Measurements from ENCODE around the gene MLLT6. TPM values are rescaled to one million over a fixed set of nuclear protein-coding genes. Genes with fewer than 3 reads are reported as not detected.

MLLT6 gene
- total and polyA plus RNA-seq, 2 of the 13 experiments (the other 11 are each of a cell fraction or from before 2014, with no cell fraction given) = 50.7 to 69.5 TPM

DNA sequence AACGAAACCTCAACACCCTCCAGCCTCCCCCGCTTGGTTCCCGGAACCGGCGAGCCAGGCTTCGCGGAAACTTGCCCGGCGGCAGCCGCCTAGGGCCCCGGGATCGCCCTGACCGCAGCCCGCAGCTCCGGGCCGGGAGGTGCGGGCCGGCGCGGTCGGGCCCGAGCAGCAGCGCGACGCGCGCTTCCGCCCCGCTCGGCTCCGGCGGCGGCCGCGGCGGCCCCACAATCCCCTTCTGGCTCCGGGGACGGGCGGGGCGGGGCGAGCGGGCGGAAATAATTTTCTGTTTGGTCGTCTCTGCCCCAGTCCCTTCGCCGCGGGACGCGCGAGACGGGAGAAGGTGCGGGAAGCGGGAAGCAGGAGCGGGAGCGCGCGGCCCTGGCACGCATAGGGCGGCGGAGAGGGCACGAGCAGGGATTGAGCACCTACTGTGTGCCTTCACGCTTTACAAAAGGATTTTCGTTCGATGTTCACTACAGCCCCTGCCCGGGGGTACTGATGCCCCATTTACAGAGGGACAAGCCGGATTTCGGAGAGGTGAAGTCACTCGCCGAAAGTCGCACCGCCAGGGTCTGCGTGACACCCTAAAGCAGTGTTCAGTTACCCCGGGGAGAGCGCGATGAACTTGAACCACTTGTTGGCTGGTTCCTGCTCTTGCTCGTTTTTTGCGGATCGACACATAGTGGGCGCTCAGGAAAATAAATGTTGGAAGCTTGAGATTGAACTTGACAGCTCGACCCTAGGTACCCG lies 2.7 kb upstream of the MLLT6 start (continued):
- TF ChIP-seq, protein P1, sequence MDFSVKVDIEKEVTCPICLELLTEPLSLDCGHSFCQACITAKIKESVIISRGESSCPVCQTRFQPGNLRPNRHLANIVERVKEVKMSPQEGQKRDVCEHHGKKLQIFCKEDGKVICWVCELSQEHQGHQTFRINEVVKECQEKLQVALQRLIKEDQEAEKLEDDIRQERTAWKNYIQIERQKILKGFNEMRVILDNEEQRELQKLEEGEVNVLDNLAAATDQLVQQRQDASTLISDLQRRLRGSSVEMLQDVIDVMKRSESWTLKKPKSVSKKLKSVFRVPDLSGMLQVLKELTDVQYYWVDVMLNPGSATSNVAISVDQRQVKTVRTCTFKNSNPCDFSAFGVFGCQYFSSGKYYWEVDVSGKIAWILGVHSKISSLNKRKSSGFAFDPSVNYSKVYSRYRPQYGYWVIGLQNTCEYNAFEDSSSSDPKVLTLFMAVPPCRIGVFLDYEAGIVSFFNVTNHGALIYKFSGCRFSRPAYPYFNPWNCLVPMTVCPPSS (IDR thresholded peaks at IDR 0.05) = no peak
- TF ChIP-seq ZNF629 (CRISPR knock-in tag; conservative IDR thresholded peaks at IDR 0.05) = no peak; the same call in 1 of the 2 replicates
- TF ChIP-seq, protein P2, sequence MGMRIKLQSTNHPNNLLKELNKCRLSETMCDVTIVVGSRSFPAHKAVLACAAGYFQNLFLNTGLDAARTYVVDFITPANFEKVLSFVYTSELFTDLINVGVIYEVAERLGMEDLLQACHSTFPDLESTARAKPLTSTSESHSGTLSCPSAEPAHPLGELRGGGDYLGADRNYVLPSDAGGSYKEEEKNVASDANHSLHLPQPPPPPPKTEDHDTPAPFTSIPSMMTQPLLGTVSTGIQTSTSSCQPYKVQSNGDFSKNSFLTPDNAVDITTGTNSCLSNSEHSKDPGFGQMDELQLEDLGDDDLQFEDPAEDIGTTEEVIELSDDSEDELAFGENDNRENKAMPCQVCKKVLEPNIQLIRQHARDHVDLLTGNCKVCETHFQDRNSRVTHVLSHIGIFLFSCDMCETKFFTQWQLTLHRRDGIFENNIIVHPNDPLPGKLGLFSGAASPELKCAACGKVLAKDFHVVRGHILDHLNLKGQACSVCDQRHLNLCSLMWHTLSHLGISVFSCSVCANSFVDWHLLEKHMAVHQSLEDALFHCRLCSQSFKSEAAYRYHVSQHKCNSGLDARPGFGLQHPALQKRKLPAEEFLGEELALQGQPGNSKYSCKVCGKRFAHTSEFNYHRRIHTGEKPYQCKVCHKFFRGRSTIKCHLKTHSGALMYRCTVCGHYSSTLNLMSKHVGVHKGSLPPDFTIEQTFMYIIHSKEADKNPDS (CRISPR knock-in tag; IDR thresholded peaks at IDR 0.05) = no peak
- TF ChIP-seq ZNF737 (CRISPR knock-in tag; IDR thresholded peaks at IDR 0.05; ENCODE audit: borderline replicate concordance) = no peak
- TF ChIP-seq U2AF2 (IDR thresholded peaks at IDR 0.05; ENCODE audit: low read depth, low read length) = no peak
- TF ChIP-seq, protein P3, sequence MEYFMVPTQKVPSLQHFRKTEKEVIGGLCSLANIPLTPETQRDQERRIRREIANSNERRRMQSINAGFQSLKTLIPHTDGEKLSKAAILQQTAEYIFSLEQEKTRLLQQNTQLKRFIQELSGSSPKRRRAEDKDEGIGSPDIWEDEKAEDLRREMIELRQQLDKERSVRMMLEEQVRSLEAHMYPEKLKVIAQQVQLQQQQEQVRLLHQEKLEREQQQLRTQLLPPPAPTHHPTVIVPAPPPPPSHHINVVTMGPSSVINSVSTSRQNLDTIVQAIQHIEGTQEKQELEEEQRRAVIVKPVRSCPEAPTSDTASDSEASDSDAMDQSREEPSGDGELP (IDR thresholded peaks at IDR 0.05; ENCODE audit: borderline replicate concordance, low read depth) = no peak
- TF ChIP-seq, protein P4, sequence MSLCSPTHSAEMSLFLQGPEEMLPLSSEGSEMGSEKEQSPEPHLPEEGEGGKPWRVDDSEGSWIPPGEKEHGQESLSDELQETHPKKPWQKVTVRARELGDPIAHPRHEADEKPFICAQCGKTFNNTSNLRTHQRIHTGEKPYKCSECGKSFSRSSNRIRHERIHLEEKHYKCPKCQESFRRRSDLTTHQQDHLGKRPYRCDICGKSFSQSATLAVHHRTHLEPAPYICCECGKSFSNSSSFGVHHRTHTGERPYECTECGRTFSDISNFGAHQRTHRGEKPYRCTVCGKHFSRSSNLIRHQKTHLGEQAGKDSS (CRISPR knock-in tag; IDR thresholded peaks at IDR 0.05; ENCODE audit: borderline replicate concordance, low read depth) = peak; percentile 41; the same call in 1 of the 2 replicates
- TF ChIP-seq NRL (CRISPR knock-in tag; IDR thresholded peaks at IDR 0.05; ENCODE audit: borderline replicate concordance) = no peak; the same call in 1 of the 2 replicates
- TF ChIP-seq, protein P5, sequence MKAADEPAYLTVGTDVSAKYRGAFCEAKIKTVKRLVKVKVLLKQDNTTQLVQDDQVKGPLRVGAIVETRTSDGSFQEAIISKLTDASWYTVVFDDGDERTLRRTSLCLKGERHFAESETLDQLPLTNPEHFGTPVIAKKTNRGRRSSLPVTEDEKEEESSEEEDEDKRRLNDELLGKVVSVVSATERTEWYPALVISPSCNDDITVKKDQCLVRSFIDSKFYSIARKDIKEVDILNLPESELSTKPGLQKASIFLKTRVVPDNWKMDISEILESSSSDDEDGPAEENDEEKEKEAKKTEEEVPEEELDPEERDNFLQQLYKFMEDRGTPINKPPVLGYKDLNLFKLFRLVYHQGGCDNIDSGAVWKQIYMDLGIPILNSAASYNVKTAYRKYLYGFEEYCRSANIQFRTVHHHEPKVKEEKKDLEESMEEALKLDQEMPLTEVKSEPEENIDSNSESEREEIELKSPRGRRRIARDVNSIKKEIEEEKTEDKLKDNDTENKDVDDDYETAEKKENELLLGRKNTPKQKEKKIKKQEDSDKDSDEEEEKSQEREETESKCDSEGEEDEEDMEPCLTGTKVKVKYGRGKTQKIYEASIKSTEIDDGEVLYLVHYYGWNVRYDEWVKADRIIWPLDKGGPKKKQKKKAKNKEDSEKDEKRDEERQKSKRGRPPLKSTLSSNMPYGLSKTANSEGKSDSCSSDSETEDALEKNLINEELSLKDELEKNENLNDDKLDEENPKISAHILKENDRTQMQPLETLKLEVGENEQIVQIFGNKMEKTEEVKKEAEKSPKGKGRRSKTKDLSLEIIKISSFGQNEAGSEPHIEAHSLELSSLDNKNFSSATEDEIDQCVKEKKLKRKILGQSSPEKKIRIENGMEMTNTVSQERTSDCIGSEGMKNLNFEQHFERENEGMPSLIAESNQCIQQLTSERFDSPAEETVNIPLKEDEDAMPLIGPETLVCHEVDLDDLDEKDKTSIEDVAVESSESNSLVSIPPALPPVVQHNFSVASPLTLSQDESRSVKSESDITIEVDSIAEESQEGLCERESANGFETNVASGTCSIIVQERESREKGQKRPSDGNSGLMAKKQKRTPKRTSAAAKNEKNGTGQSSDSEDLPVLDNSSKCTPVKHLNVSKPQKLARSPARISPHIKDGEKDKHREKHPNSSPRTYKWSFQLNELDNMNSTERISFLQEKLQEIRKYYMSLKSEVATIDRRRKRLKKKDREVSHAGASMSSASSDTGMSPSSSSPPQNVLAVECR (CRISPR knock-in tag; IDR thresholded peaks at IDR 0.05; ENCODE audit: borderline replicate concordance) = peak; percentile 54; the same call in 1 of the 2 replicates
- no peak for TF ChIP-seq ZNF251 (CRISPR knock-in tag; IDR thresholded peaks at IDR 0.05)
- TF ChIP-seq YEATS4 (CRISPR knock-in tag; IDR thresholded peaks at IDR 0.05; ENCODE audit: borderline replicate concordance) = peak; percentile 75
- TF ChIP-seq, protein P6, sequence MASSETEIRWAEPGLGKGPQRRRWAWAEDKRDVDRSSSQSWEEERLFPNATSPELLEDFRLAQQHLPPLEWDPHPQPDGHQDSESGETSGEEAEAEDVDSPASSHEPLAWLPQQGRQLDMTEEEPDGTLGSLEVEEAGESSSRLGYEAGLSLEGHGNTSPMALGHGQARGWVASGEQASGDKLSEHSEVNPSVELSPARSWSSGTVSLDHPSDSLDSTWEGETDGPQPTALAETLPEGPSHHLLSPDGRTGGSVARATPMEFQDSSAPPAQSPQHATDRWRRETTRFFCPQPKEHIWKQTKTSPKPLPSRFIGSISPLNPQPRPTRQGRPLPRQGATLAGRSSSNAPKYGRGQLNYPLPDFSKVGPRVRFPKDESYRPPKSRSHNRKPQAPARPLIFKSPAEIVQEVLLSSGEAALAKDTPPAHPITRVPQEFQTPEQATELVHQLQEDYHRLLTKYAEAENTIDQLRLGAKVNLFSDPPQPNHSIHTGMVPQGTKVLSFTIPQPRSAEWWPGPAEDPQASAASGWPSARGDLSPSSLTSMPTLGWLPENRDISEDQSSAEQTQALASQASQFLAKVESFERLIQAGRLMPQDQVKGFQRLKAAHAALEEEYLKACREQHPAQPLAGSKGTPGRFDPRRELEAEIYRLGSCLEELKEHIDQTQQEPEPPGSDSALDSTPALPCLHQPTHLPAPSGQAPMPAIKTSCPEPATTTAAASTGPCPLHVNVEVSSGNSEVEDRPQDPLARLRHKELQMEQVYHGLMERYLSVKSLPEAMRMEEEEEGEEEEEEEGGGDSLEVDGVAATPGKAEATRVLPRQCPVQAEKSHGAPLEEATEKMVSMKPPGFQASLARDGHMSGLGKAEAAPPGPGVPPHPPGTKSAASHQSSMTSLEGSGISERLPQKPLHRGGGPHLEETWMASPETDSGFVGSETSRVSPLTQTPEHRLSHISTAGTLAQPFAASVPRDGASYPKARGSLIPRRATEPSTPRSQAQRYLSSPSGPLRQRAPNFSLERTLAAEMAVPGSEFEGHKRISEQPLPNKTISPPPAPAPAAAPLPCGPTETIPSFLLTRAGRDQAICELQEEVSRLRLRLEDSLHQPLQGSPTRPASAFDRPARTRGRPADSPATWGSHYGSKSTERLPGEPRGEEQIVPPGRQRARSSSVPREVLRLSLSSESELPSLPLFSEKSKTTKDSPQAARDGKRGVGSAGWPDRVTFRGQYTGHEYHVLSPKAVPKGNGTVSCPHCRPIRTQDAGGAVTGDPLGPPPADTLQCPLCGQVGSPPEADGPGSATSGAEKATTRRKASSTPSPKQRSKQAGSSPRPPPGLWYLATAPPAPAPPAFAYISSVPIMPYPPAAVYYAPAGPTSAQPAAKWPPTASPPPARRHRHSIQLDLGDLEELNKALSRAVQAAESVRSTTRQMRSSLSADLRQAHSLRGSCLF (CRISPR knock-in tag; IDR thresholded peaks at IDR 0.05; ENCODE audit: borderline replicate concordance) = no peak

Data from HepG2 (cell line).